HepG2 (cell line): ENCODE measurements around the gene AUTS2. TPM values are rescaled to one million over a fixed set of nuclear protein-coding genes. Genes with fewer than 3 reads are reported as not detected.

Experiments
- ATAC-seq: fragments of 200-7000 bp; cut with Tn5 transposase; 3 replicates; pipeline ENCODE4 v1.9.1; 2020; ENCODE audit warnings: mild to moderate bottlenecking, moderate library complexity
- BruUV-seq: library from RNA; stranded (reverse); fragments of 400-500 nt; replicated peaks from 2 replicates; lab custom pipeline; 2021; lab: Mats Ljungman, UMichigan
- CTCF ChIA-PET: fragments of 300-600 bp; formaldehyde crosslinking; extraction: SDS; loops from one replicate; lab custom pipeline; 2021; ENCODE audit warnings: low total read pairs, inconsistent platforms, low intra/inter-chr PET ratio; lab: Yijun Ruan, JAX
- POLR2A ChIA-PET: fragments of 350-600 bp; sonication (Branson Sonifier 250); formaldehyde crosslinking; loops from one replicate; lab custom pipeline; 2020; ENCODE audit warnings: antibody characterized with exemption, inconsistent platforms; lab: Yijun Ruan, JAX
- DNase-seq: peaks from one replicate; pipeline ENCODE4 v3.0.0-alpha.2; 2015; ENCODE audit warnings: low spot score
- FAIRE-seq: peaks from 3 replicates; lab custom pipeline; 2011; peaks lifted over from hg19 to GRCh38; lab: Jason Lieb, UNC
- H2AFZ ChIP-seq: one replicate; pipeline ENCODE4 v1.6.1; 2011; ENCODE audit warnings: low read length, inconsistent platforms
- H3K27ac ChIP-seq: fragments of 300-600 bp; 3 replicates; pipeline ENCODE4 v1.8.0; 2011; ENCODE audit warnings: mixed run types, mild to moderate bottlenecking, mixed read lengths, low read length, inconsistent platforms; ENCODE audit not compliant: insufficient read depth; ENCODE audit errors: extremely low read length
- H3K27me3 ChIP-seq, 2 experiments: fragments of 200-600 bp in 1 of 2; 2 replicates in 1 of 2; 3 replicates in 1 of 2; pipeline versions ENCODE4 v1.6.0 to v1.8.0; 2011; ENCODE audit warnings: low read length in 2 of 2, mild to moderate bottlenecking in 2 of 2, moderate library complexity in 2 of 2, inconsistent platforms in 1 of 2; ENCODE audit not compliant: insufficient read depth in 2 of 2, control insufficient read depth in 1 of 2
- H3K36me3 ChIP-seq, 2 experiments: fragments of 200-600 bp in 1 of 2; replicated peaks in 1 of 2; 2 replicates in 1 of 2; 3 replicates in 1 of 2; pipeline versions ENCODE4 v1.5.1 to v1.8.0; 2011; ENCODE audit warnings: low read length in 2 of 2, inconsistent platforms in 1 of 2; ENCODE audit not compliant: insufficient read depth in 2 of 2, control insufficient read depth in 1 of 2
- H3K4me1 ChIP-seq: 2 replicates; pipeline ENCODE4 v1.5.1; 2012; ENCODE audit warnings: low read length, inconsistent platforms; ENCODE audit not compliant: insufficient read depth
- H3K4me2 ChIP-seq: 2 replicates; pipeline ENCODE4 v1.6.0; 2011; ENCODE audit warnings: low read depth, low read length, inconsistent platforms
- H3K4me3 ChIP-seq, 3 experiments: fragments of 200-600 bp in 1 of 3; sonication (generic), shearing (Covaris generic) in 1 of 3; replicated peaks in 1 of 3; 2 replicates each; pipeline ENCODE4 v1.5.1; 2011 to 2016; ENCODE audit warnings: low read length in 3 of 3, inconsistent platforms in 2 of 3, low read depth in 2 of 3, mild to moderate bottlenecking in 2 of 3, control low read depth in 1 of 3, mixed read lengths in 1 of 3; ENCODE audit not compliant: insufficient read depth in 1 of 3
- H3K79me2 ChIP-seq: one replicate; pipeline ENCODE4 v1.6.1; 2011; ENCODE audit warnings: low read length, inconsistent platforms; ENCODE audit not compliant: insufficient read depth
- H3K9ac ChIP-seq: 2 replicates; pipeline ENCODE4 v1.6.0; 2011; ENCODE audit warnings: mild to moderate bottlenecking, low read depth, low read length, inconsistent platforms; ENCODE audit not compliant: insufficient read depth
- H3K9me3 ChIP-seq: 2 replicates; pipeline ENCODE4 v1.5.1; 2012; ENCODE audit warnings: mild to moderate bottlenecking, low read length
- H4K20me1 ChIP-seq: 2 replicates; pipeline ENCODE4 v1.6.0; 2011; ENCODE audit warnings: inconsistent platforms, mild to moderate bottlenecking, low read length, moderate library complexity; ENCODE audit not compliant: insufficient read depth
- MAF1 ChIP-seq: sonication (generic); formaldehyde crosslinking; IDR thresholded peaks from 2 replicates; pipeline ENCODE4 v1.5.0; 2020; ENCODE audit warnings: missing genetic modification reagents, borderline replicate concordance
- MIER2 ChIP-seq: IDR thresholded peaks from 2 replicates; pipeline ENCODE4 v1.6.1; 2016; ENCODE audit warnings: missing biosample characterization, missing genetic modification reagents
- NBN ChIP-seq: fragments of 450-650 bp; conservative IDR thresholded peaks from 2 replicates; pipeline ENCODE4 v1.6.1; 2017
- NFIB ChIP-seq: sonication (generic); formaldehyde crosslinking; IDR thresholded peaks from 2 replicates; pipeline ENCODE4 v1.9.0; 2021; ENCODE audit warnings: missing genetic modification reagents, mild to moderate bottlenecking, borderline replicate concordance
- PHF20 ChIP-seq: sonication (generic); formaldehyde crosslinking; IDR thresholded peaks from 2 replicates; pipeline ENCODE4 v1.5.0; 2020; ENCODE audit warnings: mild to moderate bottlenecking, missing genetic modification reagents
- RFXAP ChIP-seq: sonication (generic); formaldehyde crosslinking; IDR thresholded peaks from 2 replicates; pipeline ENCODE4 v1.4.0; 2020; ENCODE audit warnings: missing genetic modification reagents, borderline replicate concordance
- SOX6 ChIP-seq, 2 experiments: fragments of 450-650 bp in 1 of 2; sonication (generic) in 1 of 2; formaldehyde crosslinking in 1 of 2; IDR thresholded peaks; 2 replicates each; pipeline versions ENCODE4 v1.4.0 to v1.6.1; 2017 to 2020; ENCODE audit warnings: antibody characterized with exemption in 1 of 2, mild to moderate bottlenecking in 1 of 2, missing genetic modification reagents in 1 of 2
- ZNF260 ChIP-seq: sonication (generic); formaldehyde crosslinking; IDR thresholded peaks from 2 replicates; pipeline ENCODE4 v1.4.0; 2020; ENCODE audit warnings: missing genetic modification reagents, low read depth, mild to moderate bottlenecking, borderline replicate concordance
- ZNF780A ChIP-seq: sonication (generic); formaldehyde crosslinking; IDR thresholded peaks from 2 replicates; pipeline ENCODE4 v1.8.0; 2022; ENCODE audit warnings: mild to moderate bottlenecking, missing genetic modification reagents, moderate library complexity
- WGBS: methylation state at CpG from one replicate; pipeline ENCODE4 v1.1.6; 2017; ENCODE audit warnings: low lambda C conversion rate; 5-methylcytosine and 5-hydroxymethylcytosine counted together
- in situ Hi-C: cut with HindIII; loops from 2 replicates; pipeline ENCODE4 v1.10.0; 2017; ENCODE audit warnings: low pct_unique_long_range_greater_than_20kb; ENCODE audit not compliant: extremely low pct_ligation_motif_present
- intact Hi-C: fragments of 100-400 bp; cut with micrococcal nuclease; formaldehyde crosslinking; loops from one replicate; pipeline ENCODE4 v1.10.0; 2022; ENCODE audit not compliant: unreplicated experiment
- polyA plus RNA-seq, 8 experiments: library from polyadenylated mRNA; depleted of rRNA in 3 of 8; stranded (reverse) in 7 of 8; unstranded in 1 of 8; fragments of >200 nt; fragmentation: Illumina TruSeq in 4 of 8; extraction: Trizol in 4 of 8; gene quantifications; 2 replicates each; pipeline versions ENCODE4 v1.2.1 to v1.2.3, GENCODE V29; 2011 to 2016; ENCODE audit warnings: low read depth in 4 of 8, missing spikeins in 1 of 8, mixed read lengths in 1 of 8; ENCODE audit not compliant: insufficient read depth in 1 of 8
- total RNA-seq, 5 experiments: library from RNA; depleted of rRNA; stranded (reverse); fragments of >200 nt; fragmentation: Illumina TruSeq; extraction: Trizol; gene quantifications; 2 replicates each; pipeline ENCODE4 v1.2.3, GENCODE V29; 2016; ENCODE audit warnings: low read depth in 1 of 5
- TF ChIP-seq, protein P1 (sequence below): IDR thresholded peaks from 2 replicates; pipeline ENCODE4 v1.6.1; 2016; ENCODE audit warnings: mild to moderate bottlenecking, missing biosample characterization, missing genetic modification reagents
- TF ChIP-seq, protein P2 (sequence below): sonication (generic); formaldehyde crosslinking; IDR thresholded peaks from 2 replicates; pipeline ENCODE4 v1.4.0; 2020; ENCODE audit warnings: missing genetic modification reagents
- TF ChIP-seq, protein P3 (sequence below): sonication (generic); formaldehyde crosslinking; IDR thresholded peaks from 2 replicates; pipeline ENCODE4 v1.4.0; 2020; ENCODE audit warnings: missing genetic modification reagents
- TF ChIP-seq, protein P4 (sequence below): sonication (generic); formaldehyde crosslinking; IDR thresholded peaks from 2 replicates; pipeline ENCODE4 v1.5.0; 2020; ENCODE audit warnings: missing genetic modification reagents
- TF ChIP-seq, protein P5 (sequence below): sonication (generic); formaldehyde crosslinking; conservative IDR thresholded peaks from 2 replicates; pipeline ENCODE4 v1.8.1; 2023; ENCODE audit warnings: missing genetic modification reagents

AUTS2 gene
- total and polyA plus RNA-seq, 2 of the 13 experiments (the other 11 are each of a cell fraction or from before 2014, with no cell fraction given) = 0.38 TPM; not detected in 1

DNA sequence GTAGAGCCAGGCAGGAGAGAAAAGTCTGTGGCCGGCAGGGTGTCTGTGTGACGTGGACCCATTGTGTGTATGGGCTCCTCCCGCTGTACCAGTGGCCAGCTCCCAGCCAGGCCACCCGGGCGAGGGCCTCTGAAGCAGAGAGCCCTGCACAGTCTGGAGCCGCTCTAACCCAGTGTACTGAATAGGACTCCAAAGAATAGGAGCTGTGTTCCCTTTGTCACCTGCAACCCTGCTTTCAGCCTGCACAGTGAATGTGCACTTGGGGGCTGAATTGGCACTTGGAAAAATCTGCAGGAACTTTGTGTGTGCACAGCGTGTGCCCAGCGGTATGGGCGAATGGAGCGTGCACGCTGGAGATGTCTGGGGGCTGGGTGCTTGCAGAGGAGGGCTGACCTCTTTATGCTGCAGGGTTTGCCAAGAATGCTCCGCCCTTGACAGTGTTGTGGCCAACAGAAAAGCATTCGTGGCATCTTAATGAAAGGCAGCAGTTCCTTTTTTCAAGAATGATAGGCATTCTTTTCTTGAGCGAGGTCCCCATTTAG is 216.2 kb downstream of the AUTS2 start:
- Histone ChIP-seq H3K4me3 (no peak overlapping the region), H3K79me2 (no peaks in the 10 kb centered on the region), H3K9me3 (no peaks in the 10 kb centered on the region), H3K4me2 (no peak overlapping the region), H3K9ac (no peak overlapping the region), H3K36me3 (no peaks in the 10 kb centered on the region), H2AFZ (no peak overlapping the region), H3K27ac (no peak overlapping the region), H3K27me3 (no peaks in the 10 kb centered on the region), H3K4me1 (no peaks in the 10 kb centered on the region), H4K20me1 (no peaks in the 10 kb centered on the region)
- 59% methylated on average over 14 of the region's 14 CpGs for WGBS
- no peak for FAIRE-seq
- intact Hi-C loops (no loop called here), in situ Hi-C loops (no loop called here)
- BruUV-seq = no TSS peak
- CTCF ChIA-PET = no interaction called here
- ATAC-seq = no peak
- DNase-seq = no peak
- TF ChIP-seq MAF1 (no peak), SOX6 (IDR thresholded peaks at IDR 0.05) (no peak), SOX6 (CRISPR knock-in tag; IDR thresholded peaks at IDR 0.05) (no peak), ZNF780A (CRISPR knock-in tag) (no peak), NBN (no peak), NFIB (CRISPR knock-in tag) (no peak), PHF20 (CRISPR knock-in tag) (no peak), RFXAP (no peak), ZNF260 (CRISPR knock-in tag) (no peak), MIER2 (CRISPR knock-in tag) (no peak)
- TF ChIP-seq, protein P1, sequence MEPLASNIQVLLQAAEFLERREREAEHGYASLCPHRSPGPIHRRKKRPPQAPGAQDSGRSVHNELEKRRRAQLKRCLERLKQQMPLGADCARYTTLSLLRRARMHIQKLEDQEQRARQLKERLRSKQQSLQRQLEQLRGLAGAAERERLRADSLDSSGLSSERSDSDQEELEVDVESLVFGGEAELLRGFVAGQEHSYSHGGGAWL = no peak
- TF ChIP-seq, protein P2, sequence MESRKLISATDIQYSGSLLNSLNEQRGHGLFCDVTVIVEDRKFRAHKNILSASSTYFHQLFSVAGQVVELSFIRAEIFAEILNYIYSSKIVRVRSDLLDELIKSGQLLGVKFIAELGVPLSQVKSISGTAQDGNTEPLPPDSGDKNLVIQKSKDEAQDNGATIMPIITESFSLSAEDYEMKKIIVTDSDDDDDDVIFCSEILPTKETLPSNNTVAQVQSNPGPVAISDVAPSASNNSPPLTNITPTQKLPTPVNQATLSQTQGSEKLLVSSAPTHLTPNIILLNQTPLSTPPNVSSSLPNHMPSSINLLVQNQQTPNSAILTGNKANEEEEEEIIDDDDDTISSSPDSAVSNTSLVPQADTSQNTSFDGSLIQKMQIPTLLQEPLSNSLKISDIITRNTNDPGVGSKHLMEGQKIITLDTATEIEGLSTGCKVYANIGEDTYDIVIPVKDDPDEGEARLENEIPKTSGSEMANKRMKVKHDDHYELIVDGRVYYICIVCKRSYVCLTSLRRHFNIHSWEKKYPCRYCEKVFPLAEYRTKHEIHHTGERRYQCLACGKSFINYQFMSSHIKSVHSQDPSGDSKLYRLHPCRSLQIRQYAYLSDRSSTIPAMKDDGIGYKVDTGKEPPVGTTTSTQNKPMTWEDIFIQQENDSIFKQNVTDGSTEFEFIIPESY (CRISPR knock-in tag) = no peak
- TF ChIP-seq, protein P3, sequence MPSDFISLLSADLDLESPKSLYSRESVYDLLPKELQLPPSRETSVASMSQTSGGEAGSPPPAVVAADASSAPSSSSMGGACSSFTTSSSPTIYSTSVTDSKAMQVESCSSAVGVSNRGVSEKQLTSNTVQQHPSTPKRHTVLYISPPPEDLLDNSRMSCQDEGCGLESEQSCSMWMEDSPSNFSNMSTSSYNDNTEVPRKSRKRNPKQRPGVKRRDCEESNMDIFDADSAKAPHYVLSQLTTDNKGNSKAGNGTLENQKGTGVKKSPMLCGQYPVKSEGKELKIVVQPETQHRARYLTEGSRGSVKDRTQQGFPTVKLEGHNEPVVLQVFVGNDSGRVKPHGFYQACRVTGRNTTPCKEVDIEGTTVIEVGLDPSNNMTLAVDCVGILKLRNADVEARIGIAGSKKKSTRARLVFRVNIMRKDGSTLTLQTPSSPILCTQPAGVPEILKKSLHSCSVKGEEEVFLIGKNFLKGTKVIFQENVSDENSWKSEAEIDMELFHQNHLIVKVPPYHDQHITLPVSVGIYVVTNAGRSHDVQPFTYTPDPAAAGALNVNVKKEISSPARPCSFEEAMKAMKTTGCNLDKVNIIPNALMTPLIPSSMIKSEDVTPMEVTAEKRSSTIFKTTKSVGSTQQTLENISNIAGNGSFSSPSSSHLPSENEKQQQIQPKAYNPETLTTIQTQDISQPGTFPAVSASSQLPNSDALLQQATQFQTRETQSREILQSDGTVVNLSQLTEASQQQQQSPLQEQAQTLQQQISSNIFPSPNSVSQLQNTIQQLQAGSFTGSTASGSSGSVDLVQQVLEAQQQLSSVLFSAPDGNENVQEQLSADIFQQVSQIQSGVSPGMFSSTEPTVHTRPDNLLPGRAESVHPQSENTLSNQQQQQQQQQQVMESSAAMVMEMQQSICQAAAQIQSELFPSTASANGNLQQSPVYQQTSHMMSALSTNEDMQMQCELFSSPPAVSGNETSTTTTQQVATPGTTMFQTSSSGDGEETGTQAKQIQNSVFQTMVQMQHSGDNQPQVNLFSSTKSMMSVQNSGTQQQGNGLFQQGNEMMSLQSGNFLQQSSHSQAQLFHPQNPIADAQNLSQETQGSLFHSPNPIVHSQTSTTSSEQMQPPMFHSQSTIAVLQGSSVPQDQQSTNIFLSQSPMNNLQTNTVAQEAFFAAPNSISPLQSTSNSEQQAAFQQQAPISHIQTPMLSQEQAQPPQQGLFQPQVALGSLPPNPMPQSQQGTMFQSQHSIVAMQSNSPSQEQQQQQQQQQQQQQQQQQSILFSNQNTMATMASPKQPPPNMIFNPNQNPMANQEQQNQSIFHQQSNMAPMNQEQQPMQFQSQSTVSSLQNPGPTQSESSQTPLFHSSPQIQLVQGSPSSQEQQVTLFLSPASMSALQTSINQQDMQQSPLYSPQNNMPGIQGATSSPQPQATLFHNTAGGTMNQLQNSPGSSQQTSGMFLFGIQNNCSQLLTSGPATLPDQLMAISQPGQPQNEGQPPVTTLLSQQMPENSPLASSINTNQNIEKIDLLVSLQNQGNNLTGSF = no peak
- TF ChIP-seq, protein P4, sequence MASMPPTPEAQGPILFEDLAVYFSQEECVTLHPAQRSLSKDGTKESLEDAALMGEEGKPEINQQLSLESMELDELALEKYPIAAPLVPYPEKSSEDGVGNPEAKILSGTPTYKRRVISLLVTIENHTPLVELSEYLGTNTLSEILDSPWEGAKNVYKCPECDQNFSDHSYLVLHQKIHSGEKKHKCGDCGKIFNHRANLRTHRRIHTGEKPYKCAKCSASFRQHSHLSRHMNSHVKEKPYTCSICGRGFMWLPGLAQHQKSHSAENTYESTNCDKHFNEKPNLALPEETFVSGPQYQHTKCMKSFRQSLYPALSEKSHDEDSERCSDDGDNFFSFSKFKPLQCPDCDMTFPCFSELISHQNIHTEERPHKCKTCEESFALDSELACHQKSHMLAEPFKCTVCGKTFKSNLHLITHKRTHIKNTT (CRISPR knock-in tag) = no peak
- TF ChIP-seq, protein P5, sequence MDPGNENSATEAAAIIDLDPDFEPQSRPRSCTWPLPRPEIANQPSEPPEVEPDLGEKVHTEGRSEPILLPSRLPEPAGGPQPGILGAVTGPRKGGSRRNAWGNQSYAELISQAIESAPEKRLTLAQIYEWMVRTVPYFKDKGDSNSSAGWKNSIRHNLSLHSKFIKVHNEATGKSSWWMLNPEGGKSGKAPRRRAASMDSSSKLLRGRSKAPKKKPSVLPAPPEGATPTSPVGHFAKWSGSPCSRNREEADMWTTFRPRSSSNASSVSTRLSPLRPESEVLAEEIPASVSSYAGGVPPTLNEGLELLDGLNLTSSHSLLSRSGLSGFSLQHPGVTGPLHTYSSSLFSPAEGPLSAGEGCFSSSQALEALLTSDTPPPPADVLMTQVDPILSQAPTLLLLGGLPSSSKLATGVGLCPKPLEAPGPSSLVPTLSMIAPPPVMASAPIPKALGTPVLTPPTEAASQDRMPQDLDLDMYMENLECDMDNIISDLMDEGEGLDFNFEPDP (CRISPR knock-in tag) = no peak
- POLR2A ChIA-PET = no interaction called here
